GM18499 (cell line): ENCODE results near the gene CHPF.

ENCODE experiments used
- ATAC-seq: cut with Tn5 transposase; IDR thresholded peaks from one replicate; pipeline ENCODE4 v1.9.1; 2021; ENCODE audit warnings: moderate number of reproducible peaks; ENCODE audit not compliant: insufficient read depth, unreplicated experiment

Gene CHPF

DNA sequence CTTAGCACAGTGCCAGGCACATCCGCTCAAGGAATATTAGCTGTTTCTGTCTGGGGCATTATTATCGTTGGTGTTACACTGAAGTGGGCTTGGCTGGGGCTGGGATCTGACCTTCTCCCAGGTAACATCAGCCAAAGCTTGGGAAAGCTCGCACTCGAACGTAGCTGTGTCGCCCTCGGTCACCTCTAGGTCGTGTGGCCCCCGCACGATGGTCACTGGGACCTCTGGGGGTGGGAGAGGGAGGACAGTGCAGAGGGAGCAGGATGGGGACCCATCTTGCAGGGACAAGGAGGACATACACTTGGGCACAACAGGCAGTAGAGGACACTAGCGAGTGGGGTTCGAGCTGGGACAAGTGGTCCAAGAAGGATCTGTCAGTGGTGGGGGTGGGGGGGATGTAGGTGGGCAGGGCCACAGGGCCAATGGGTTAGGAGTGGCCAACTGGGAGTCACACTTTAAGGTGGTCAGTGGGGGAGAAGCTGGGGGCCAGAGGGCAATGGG, 9.9 kb upstream of the CHPF start:
- ATAC-seq: no peak

DNA sequence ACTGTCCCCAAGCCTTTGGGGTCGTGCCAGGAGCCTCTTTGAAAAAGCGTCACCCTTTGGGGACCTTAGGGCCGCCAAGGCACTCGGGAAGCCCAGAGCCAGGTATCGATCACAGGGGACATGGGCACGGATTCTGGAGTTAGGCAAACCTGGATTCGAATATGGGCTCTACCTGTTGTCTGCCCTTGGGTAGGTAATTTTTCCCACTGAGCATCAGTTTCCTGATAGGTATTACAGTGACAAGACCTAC, 9.5 kb upstream of the CHPF start:
- no peak for ATAC-seq

DNA sequence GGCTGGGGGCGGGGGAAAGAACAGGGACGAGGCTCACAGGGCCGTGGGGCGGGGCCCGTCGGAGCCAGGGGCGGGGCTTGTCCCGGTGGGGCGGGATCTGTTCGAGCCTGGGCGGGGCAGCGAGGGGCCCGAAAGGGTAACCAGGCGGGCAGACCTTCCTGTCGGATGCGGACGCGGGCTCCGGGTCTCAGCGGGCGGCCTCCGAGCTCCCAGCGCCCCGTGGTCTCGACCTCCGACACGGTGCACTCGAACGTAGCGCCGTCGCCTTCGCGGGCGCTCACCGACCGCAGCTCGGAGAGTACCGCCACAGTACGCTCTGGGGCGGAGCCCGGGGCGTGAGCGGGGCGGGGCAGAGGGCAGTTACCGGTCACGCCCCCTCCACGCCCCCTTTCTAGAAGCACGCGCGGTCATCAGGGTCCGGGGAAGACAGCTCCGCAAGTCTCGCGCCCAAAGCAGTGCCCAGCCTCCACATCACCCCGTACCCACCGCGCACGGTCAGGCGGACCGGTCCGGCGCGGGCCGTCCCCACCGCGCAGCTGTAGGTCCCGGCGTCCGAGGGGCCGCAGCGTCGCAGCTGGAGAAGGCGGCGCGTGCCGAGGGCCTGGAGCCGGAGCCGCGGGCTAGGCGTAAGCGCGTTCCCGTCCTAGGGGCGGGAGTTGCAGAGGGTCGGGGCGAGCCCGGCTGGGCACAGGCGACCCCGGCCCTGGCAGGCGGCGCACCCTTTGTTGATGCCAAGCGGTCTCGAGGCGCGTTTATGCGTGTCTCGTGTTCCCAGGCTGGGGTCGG, 9.0 kb upstream of the CHPF start:
- ATAC-seq: peak; percentile 66

DNA sequence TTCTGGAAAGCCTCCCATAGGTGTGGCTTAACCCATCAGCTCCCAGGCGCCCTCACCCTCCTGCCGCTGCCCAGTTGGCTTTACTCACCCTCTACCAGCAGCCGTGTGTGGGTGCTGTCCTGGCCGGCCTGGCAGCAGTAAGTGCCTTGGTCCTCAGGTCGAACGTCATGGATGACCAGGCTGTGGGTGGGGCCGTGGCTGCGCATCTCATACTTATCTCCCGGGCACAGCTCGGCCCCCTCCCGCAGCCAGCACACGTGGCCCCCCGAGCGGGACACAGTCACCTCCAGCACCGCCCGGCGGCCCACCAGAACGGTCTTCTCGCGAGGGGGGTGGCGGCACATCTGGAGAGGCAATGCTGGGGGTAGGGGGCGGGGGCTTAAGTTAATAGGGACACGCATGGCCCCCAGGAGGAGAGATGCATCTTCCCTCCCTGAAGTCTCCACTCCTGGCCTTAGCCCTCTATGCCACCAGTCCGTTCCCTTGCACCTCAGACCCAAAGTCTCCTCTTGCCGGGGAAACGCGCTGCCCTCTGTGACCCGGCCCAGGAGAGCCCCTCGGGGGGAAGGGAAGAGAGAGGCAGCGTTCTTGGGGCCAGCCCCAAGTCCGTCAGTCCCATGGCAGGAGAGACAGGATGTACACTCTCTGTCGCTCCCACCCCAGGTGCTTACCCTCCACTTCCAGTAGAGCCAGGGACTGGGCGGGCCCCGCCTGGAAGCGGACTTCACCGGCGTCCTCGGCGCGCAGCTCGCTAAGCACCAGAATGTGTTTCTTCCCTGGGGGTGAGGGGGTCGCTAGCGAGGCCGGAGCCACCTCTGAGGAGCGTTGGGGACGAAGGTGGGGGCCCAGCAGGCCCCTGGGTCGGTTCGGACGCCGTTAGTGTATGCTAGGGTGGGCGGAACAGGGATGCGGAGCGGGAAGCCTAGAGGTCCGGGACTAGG, 8.1 kb upstream of the CHPF start:
- ATAC-seq: peak; percentile 6

DNA sequence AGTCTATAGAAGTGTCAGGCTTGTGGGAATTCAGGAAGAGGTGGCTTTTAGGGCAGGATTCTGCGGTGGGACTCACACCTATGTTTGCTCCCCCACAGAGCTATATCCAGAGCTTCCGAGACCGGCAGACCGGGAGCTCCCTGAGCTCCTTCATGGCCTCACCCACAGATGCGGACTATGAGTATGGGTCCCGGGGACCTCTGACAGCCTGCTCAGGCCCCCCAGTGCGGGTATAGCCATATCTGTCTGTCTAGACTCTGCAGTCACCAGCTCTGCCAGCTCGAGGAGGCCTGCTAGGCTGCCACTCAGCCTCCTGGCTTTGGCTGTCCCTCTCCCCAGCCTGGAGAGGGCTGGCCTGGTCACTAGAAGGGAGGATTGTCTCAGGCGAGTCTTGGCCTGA, 6.0 kb upstream of the CHPF start:
- no peak for ATAC-seq

DNA sequence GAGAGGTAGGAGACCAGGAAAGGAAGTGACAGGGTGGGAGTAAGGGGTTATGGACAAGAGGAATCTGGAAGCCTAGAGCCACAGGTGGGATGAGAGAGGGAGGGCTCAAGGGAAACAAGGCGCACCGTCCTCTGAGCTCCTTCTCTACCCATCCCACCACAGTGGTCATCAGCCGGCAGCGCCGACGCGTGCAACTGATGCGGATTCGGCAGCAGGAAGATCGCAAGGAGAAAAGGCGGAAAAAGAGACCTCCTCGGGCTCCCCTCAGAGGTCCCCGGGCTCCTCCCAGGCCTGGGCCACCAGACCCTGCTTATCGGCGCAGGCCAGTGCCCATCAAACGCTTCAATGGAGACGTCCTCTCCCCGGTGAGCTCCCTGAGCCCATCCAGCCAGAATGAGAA, 5.4 kb upstream of the CHPF start:
- ATAC-seq: no peak

DNA sequence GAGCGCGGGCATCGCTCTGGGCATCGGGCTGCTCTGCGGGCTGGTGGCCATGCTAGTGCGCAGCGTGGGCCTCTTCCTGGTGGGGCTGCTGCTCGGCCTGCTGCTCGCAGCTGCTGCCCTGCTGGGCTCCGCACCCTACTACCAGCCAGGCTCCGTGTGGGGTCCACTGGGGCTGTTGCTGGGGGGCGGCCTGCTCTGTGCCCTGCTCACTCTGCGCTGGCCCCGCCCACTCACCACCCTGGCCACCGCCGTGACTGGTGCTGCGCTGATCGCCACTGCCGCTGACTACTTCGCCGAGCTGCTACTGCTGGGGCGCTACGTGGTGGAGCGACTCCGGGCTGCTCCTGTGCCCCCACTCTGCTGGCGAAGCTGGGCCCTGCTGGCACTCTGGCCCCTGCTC, 4.0 kb upstream of the CHPF start:
- ATAC-seq: no peak

DNA sequence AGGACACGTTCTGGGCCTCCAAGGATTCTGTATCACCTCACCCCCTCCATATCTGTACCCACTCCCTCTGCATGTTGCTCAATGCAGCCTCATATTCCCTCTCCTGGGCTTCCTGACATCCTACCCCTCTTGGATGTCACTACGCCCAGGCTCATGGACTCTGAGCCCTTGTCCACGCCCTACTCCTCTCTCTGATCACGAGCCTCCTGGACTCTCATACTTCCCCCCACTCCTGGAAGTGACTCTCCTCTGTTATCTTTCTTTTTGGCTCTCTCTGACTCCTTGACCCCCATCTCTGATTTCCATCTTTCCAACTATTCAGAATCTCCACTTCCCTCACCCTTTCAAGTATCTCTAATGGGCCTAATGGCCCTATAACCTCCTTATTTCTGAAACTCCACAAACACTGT, 2.3 kb upstream of the CHPF start:
- no peak for ATAC-seq

DNA sequence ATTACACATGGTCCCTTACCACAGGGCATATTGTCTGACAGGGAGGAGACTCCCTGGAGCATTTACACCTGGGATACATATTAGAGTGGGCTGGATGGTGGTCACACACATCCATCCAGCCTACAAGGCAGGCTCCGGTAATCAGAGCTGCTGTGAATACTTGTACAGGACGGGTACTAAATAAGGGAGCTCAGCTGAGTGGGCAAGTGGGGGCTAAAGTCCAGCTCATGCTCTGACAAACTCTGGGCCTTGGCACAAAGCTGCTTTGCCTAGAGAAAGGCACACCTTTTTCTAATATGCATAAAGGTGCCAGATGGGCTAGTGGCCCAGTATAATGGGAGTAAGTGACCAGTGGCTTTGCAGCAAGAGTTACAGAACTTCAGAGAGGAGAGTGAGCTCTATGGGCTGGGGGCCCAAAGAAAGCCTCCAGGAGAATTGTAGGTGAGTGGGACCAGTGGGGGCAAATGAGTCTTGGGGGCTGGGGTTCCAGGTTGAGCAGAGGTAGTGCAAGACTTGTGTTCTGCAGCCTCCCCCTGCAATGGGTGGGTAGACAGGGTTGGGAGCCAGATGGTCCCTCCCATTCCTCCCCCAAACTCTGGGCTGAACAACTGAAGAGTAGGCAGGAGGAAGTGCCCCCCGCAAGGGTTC, 1.8 kb upstream of the CHPF start:
- no peak for ATAC-seq

DNA sequence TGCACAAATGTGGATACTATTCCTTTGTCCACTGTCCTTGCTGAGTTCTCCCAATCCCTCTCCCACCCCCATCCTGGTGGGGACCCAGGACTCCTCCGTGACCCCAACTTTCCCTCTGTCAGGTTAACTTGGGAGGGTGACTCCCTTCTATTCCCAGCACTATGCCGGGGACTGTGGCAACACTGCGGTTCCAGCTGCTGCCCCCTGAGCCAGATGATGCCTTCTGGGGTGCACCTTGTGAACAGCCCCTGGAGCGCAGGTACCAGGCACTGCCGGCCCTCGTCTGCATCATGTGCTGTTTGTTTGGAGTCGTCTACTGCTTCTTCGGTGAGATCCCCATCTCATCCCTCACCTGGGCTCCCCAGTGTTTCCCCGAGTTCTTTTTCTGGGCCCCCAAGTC, 958 bp upstream of the CHPF start:
- ATAC-seq: no peak

DNA sequence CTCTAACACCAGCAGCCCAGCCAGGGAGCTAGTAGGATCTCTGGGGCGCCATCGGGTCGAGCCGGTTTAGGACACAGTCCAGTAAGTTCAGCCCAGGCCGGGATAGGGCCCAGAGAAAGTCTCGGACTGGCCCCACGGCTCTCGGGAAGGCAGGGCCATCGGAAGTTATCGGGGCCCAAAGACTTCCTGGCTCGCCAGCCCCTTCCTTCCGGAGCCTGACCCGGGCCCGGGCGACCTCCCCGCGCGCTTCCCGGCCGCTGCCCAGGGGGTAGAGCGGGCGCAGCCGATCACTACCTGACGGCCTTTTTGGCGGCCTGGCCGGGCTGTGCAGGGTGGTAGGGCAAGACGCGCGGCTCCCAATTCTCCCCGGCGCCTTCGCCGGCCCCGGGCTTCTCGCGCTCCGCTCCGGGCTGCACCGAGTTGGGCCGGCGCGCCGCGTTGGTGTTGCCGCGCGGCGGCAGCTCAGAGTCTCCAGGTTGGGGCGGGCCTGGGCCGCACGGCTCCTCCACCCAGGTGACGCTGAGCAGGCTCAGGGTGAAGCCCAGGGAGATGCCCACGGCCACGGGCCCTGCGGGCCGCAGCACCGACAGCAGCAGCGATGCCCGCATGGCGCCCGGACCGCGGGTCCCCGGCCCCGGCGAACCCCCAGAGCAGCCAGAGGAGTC, 546 bp downstream of the CHPF start:
- peak; percentile 4 for ATAC-seq

DNA sequence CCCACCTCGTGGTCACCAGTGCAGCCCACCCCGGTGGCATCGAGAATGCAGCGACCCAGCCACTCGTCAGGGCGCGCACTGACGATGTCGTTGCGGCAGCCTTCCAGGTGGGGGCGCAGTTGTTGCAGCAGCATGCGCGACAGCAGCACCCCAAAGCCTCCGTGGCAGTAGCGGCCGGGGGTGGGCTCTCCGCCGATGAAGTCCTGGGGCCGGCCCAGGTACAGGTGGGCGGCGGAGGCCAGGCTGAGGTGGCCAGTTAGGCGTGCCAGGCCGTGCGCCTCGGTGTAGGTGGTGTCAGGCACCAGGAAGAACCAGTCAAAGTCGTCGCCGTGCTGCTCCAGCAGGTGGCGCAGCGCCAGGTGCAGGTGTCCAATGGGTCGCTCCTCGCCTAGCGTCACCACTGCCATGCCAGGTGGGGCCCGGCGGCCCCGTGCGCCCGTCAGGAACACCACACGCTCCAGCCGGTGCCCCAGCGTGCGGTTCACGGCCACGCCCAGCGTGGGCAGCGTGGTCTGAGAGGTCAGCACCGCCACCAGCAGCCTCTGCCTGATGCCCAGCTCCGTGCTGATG, 1.9 kb downstream of the CHPF start:
- ATAC-seq: peak; percentile 46

DNA sequence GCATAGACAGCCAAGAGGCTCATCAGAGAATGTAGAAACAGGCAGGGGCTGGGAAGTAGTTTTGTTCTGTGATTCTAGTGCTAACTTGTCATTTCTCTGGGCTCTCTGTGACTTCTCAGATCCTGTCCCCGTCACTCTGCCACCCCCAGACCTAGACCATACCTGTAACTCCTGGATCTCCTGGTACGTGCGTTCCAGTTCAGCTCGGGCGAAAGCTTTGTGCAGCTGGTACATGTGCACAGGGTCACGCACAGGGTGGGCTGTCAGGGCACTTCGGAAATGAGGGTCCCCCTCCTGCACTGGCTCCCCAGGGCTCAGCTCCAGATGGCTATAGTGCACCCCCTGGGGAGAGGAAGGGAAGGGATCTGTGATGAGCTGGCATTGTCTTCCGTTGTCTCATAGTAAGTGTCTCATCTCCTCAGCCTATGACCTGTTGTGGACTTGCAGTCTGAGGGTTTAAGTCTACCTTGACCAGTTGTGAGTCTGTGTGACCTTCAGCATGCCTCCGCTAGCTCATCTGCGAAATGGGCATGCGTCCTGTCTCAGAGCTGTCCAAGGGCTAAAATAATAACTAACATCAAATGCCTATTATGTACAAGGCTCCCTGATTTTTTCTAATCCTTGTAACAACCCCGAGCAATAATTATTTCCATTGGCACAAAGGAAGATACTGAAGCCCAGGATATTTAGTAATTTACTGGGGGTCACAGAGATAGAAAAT, 2.7 kb downstream of the CHPF start:
- ATAC-seq: no peak

DNA sequence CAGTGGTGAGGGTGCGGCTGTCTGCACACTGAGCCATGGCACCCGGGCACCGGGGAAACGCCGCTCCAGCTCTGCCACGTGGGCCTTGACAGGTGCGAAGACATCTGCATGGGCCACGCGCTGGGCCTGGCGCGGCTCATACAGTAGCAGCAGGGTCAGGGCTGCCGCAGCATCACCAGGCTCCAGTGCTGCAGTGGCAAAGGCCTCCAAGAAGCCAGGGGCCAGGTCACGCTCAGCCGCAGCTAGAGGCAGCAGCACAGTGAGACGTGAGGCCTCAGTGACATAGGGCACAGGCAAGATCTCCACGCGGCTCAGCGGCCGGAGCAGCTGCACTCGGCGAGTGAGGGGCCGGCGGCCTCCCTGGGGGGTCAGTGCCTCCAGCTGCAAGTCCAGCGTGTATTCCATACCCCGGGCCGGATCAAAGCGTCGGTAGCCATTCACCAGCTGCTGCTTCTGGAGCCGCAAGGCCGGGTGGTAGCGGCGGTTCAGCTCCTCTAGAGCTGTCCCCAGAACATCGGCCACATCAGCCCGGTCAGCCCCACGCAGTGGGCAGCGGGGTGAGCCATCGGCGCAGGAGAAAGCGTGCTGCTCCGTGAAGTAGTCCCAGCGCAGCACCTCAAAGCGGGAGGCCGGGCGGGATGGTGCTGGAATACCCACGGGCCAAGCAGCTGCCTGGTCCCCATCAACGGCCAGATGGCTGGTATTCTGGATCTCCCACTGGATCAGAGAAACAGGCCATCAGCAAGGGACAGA, 3.5 kb downstream of the CHPF start:
- no peak for ATAC-seq

DNA sequence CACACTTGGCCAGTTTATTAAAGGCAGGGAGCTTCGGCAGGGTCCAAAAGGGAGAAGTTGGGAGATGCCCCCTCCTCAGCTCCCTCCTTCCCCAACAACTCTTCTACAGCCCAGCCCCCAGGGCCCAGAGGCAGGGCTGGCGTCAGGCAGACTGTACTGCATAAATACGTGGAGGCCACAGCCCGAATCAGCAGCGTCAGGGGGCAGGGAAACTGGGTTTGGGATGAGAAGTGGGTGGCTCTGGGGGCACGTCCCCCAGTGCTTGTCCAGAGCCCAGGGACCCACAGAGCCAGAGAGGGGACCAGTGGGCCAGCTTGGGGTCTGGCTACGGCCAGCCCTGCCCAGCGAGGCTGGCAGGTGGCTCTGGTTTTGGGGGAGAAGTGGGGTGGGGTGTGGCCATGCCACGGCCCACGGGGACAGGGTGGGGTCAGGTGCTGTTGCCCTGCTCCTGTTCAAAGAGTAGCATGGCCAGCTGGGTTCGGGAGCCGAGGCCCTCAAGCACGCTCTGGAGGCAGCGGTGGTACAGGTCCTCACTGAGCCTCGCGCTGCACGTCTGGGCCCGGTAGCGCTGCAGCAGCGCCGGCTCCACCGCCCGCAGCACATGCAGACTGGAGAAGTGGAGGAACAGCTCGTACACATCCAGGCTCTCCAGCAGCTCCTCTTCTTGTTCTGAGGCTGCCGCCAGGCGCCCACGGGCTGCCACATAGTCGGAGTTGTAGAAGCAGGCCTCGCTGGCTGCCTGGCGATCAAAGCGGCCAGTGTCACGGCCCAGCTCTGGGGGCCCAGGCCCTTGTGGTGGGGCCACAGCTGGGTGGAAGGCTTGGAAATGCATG, 4.4 kb downstream of the CHPF start:
- no peak for ATAC-seq

DNA sequence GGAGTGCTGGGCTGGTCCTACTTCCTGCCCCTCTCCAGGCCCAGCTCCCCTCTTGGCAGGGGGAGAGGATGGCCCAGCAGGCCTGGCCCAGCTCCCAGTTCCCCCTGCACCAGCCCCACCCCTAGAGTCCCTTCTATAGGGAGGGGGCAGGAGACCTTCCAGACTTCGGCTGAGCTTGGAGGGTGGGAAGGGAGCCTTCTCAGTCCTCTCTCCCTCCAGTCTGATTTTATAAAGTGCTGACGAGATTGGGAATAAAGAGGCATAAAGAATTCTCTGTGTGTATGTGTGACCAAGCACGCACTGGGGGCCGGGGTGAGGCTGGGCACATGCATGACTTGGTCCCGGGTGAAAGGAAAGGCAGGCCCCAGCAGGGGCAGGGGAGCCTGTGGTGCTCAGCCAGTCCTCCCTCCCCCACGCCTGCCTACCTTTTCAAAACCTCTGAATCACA, 5.1 kb downstream of the CHPF start:
- ATAC-seq: no peak

DNA sequence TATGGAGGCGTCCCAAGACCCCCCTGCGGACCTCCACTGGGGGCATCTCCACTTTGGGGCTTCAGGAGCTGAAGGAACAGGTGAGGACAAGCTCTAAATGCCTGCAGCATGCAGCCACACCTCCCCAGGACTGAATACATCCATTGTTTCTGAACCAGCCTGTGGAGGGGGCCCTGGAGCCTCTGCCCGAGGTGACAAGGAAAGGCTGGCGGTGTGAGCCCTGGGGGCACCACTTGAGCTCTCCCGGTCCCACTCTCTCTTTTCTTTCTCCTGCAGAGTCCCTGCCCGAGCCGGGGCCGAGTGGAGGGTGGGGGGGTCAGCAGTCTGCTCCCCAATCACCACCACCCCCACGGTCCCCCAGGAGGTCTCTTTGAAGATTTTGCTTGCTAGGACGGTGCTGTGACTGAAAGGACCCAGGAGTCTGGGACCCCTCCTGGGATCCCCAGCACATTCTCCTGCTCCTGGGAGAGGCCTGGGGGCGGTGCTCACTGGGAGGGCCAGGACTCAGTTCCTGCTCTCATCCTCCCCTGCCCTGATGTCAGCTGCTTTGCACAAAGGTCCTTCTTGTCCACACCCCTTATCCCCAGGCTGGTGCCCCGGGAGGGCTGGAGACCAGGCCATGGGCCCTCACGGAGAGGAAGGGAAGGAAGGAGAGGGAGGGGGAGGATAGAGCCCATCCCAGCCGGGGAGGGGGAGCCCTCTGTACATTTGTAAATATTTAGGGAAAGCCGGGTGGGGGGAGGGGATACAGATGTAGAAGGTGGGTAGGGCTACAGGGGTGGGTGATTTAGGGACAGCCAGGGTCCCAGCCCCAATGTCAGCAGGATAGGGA, 5.7 kb downstream of the CHPF start:
- ATAC-seq: no peak
